H9 (cell line): Measurements from ENCODE around the gene YAP1. TPM values are rescaled to one million over a fixed set of nuclear protein-coding genes. Genes with fewer than 3 reads are reported as not detected.

Source experiments
- DNase-seq: peaks from one replicate; pipeline ENCODE4 v3.0.0-alpha.2; 2017
- H2AFZ ChIP-seq: one replicate; pipeline ENCODE4 v1.6.1; 2013; ENCODE audit warnings: mild to moderate bottlenecking, low read length, control low read depth, moderate library complexity
- H2AK5ac ChIP-seq: 2 replicates; pipeline ENCODE4 v1.6.1; 2013; ENCODE audit warnings: low read length, control low read depth, mixed read lengths; ENCODE audit not compliant: insufficient read length
- H2BK120ac ChIP-seq: one replicate; pipeline ENCODE4 v1.6.1; 2013; ENCODE audit warnings: low read depth, mild to moderate bottlenecking, low read length, control low read depth, inconsistent platforms; ENCODE audit not compliant: poor library complexity, severe bottlenecking
- H2BK12ac ChIP-seq: 2 replicates; pipeline ENCODE4 v1.6.1; 2013; ENCODE audit warnings: low read length, control low read depth, mixed read lengths, low read depth; ENCODE audit not compliant: insufficient read length
- H2BK15ac ChIP-seq: 2 replicates; pipeline ENCODE4 v1.6.1; 2013; ENCODE audit warnings: low read depth, low read length, control low read depth
- H2BK20ac ChIP-seq: one replicate; pipeline ENCODE4 v1.6.1; 2013; ENCODE audit warnings: low read depth, mild to moderate bottlenecking, low read length, control low read depth, inconsistent platforms; ENCODE audit not compliant: poor library complexity, severe bottlenecking
- H2BK5ac ChIP-seq: 2 replicates; pipeline ENCODE4 v1.6.1; 2013; ENCODE audit warnings: low read length, control low read depth, mixed read lengths; ENCODE audit not compliant: insufficient read length
- H3K14ac ChIP-seq: 2 replicates; pipeline ENCODE4 v1.6.1; 2013; ENCODE audit warnings: low read length, control low read depth; ENCODE audit not compliant: insufficient read depth
- H3K18ac ChIP-seq: 2 replicates; pipeline ENCODE4 v1.6.1; 2013; ENCODE audit warnings: low read depth, mild to moderate bottlenecking, mixed read lengths, low read length, control low read depth; ENCODE audit not compliant: insufficient read length
- H3K23ac ChIP-seq: 2 replicates; pipeline ENCODE4 v1.6.1; 2013; ENCODE audit warnings: low read length, control low read depth, mixed read lengths, low read depth; ENCODE audit not compliant: insufficient read length
- H3K23me2 ChIP-seq: 2 replicates; pipeline ENCODE4 v1.6.1; 2013; ENCODE audit warnings: low read depth, mild to moderate bottlenecking, mixed read lengths, low read length, control low read depth; ENCODE audit not compliant: insufficient read length, poor library complexity, severe bottlenecking
- H3K27ac ChIP-seq: 2 replicates; pipeline ENCODE4 v1.5.1; 2013; ENCODE audit warnings: low read length, control low read depth, mixed read lengths, low read depth; ENCODE audit not compliant: insufficient read length
- H3K27me3 ChIP-seq: 2 replicates; pipeline ENCODE4 v1.6.1; 2013; ENCODE audit warnings: low read length, control low read depth, inconsistent platforms; ENCODE audit not compliant: insufficient read depth
- H3K4ac ChIP-seq: 2 replicates; pipeline ENCODE4 v1.6.1; 2013; ENCODE audit warnings: low read depth, mild to moderate bottlenecking, control low read depth, inconsistent platforms, low read length, moderate library complexity
- H3K4me1 ChIP-seq: 2 replicates; pipeline ENCODE4 v1.6.1; 2013; ENCODE audit warnings: low read length, control low read depth, inconsistent platforms; ENCODE audit not compliant: insufficient read depth
- H3K4me2 ChIP-seq: 2 replicates; pipeline ENCODE4 v1.6.1; 2013; ENCODE audit warnings: low read length, control low read depth, mixed read lengths; ENCODE audit not compliant: insufficient read length, insufficient read depth
- H3K56ac ChIP-seq: 2 replicates; pipeline ENCODE4 v1.6.1; 2013; ENCODE audit warnings: low read depth, mild to moderate bottlenecking, mixed read lengths, low read length, control low read depth; ENCODE audit not compliant: insufficient read length
- H3K79me1 ChIP-seq: 2 replicates; pipeline ENCODE4 v1.6.1; 2013; ENCODE audit warnings: low read depth, mild to moderate bottlenecking, moderate library complexity, low read length, control low read depth, inconsistent platforms; ENCODE audit not compliant: insufficient read depth, poor library complexity, severe bottlenecking
- H3K79me2 ChIP-seq: 2 replicates; pipeline ENCODE4 v1.6.1; 2013; ENCODE audit warnings: low read length, control low read depth, inconsistent platforms; ENCODE audit not compliant: insufficient read depth
- H3K9ac ChIP-seq: 2 replicates; pipeline ENCODE4 v1.6.1; 2013; ENCODE audit warnings: low read length, control low read depth, mixed read lengths; ENCODE audit not compliant: insufficient read length; ENCODE audit errors: extremely low read depth
- H3K9me3 ChIP-seq: one replicate; pipeline ENCODE4 v1.6.1; 2013; ENCODE audit warnings: low read depth, low read length, inconsistent platforms; ENCODE audit not compliant: control insufficient read depth
- H3T11ph ChIP-seq: one replicate; pipeline ENCODE4 v1.6.1; 2013; ENCODE audit warnings: mild to moderate bottlenecking, low read length, control low read depth, inconsistent platforms
- H4K20me1 ChIP-seq: one replicate; pipeline ENCODE4 v1.6.1; 2013; ENCODE audit not compliant: control insufficient read depth, insufficient read length, insufficient read depth
- H4K5ac ChIP-seq: 2 replicates; pipeline ENCODE4 v1.6.1; 2013; ENCODE audit warnings: low read depth, mild to moderate bottlenecking, mixed read lengths, low read length, control low read depth; ENCODE audit not compliant: insufficient read length
- H4K8ac ChIP-seq: replicated peaks from 2 replicates; pipeline ENCODE4 v1.6.1; 2013; ENCODE audit warnings: low read length, control low read depth, mixed read lengths, low read depth; ENCODE audit not compliant: insufficient read length
- H4K91ac ChIP-seq: 2 replicates; pipeline ENCODE4 v1.6.1; 2013; ENCODE audit warnings: low read depth, mild to moderate bottlenecking, moderate library complexity, mixed read lengths, low read length, control low read depth; ENCODE audit not compliant: insufficient read length
- H3K27ac Mint-ChIP-seq, 3 experiments: 2 replicates in 2 of 3; 3 replicates in 1 of 3; pipeline ENCODE4 v1.8.0; 2020 to 2021; ENCODE audit warnings: mixed read lengths in 3 of 3, mild to moderate bottlenecking in 1 of 3, moderate library complexity in 1 of 3
- H3K27me3 Mint-ChIP-seq: 2 replicates; pipeline ENCODE4 v1.8.0; 2021; ENCODE audit warnings: low read depth, mild to moderate bottlenecking, moderate library complexity, mixed read lengths
- H3K36me3 Mint-ChIP-seq, 3 experiments: 2 replicates in 2 of 3; 3 replicates in 1 of 3; pipeline ENCODE4 v1.8.0; 2020 to 2021; ENCODE audit warnings: low read depth in 3 of 3, mixed read lengths in 3 of 3; ENCODE audit not compliant: insufficient read depth in 1 of 3
- H3K4me1 Mint-ChIP-seq, 2 experiments: 2 replicates each; pipeline ENCODE4 v1.8.0; 2020; ENCODE audit warnings: mixed read lengths in 2 of 2
- H3K4me3 Mint-ChIP-seq, 2 experiments: 2 replicates in 1 of 2; 3 replicates in 1 of 2; pipeline ENCODE4 v1.8.0; 2020 to 2021; ENCODE audit warnings: mild to moderate bottlenecking in 2 of 2, mixed read lengths in 2 of 2, moderate library complexity in 1 of 2
- H3K9me3 Mint-ChIP-seq, 2 experiments: 2 replicates in 1 of 2; 3 replicates in 1 of 2; pipeline ENCODE4 v1.8.0; 2020; ENCODE audit warnings: mild to moderate bottlenecking in 2 of 2, mixed read lengths in 2 of 2, moderate library complexity in 1 of 2
- CTCF ChIP-seq: fragments of 200-600 bp; sonication (generic); conservative IDR thresholded peaks from 3 replicates; pipeline ENCODE4 v1.8.0; 2021; ENCODE audit warnings: antibody characterized with exemption, mild to moderate bottlenecking
- WGBS: extraction: QIAGEN DNeasy Blood & Tissue Kit; methylation state at CpG from one replicate; pipeline ENCODE4 v1.1.7; 2013; ENCODE audit warnings: missing lambda C conversion rate, low lambda C conversion rate, mixed read lengths; ENCODE audit not compliant: insufficient read length; ENCODE audit errors: extremely low coverage; 5-methylcytosine and 5-hydroxymethylcytosine counted together
- total RNA-seq: library from RNA; stranded (reverse); gene quantifications from 2 replicates; pipeline ENCODE4 v1.2.1, GENCODE V29; 2021

Gene YAP1
- total RNA-seq, 1 experiment from 2014 or later: 124 TPM

GRCh38 chr11:102269927-102270326 is 159.7 kb downstream of the YAP1 start:
- no peak for TF ChIP-seq CTCF
- H4K91ac ChIP-seq: no peak overlapping the region
- no CpG with 5 or more reads among the region's 2 CpGs for WGBS
- H2BK120ac ChIP-seq: no peak overlapping the region
- H3K14ac ChIP-seq: no peak overlapping the region
- no peaks in the 10 kb centered on the region for H3K9me3 ChIP-seq
- no peak overlapping the region for H3K4ac ChIP-seq
- H3K9me3 Mint-ChIP-seq: peaks cover 3 to 5% of the 10 kb centered on the region in 2 experiments; a peak in 1 of 5 replicates
- H3K27ac ChIP-seq: no peak overlapping the region
- H4K5ac ChIP-seq: no peak overlapping the region
- peaks cover 0 to 5% (median 0%) of the 10 kb centered on the region in 3 experiments; a peak in 1 of 7 replicates for H3K36me3 Mint-ChIP-seq
- no peak overlapping the region for H2BK20ac ChIP-seq
- no peak overlapping the region for H2BK15ac ChIP-seq
- H2BK12ac ChIP-seq: no peak overlapping the region
- H3K79me1 ChIP-seq: no peaks in the 10 kb centered on the region
- no peaks in the 10 kb centered on the region for H3K27me3 ChIP-seq
- no peak overlapping the region for H3K27ac Mint-ChIP-seq
- DNase-seq: no peak
- no peak overlapping the region for H2AK5ac ChIP-seq
- H2AFZ ChIP-seq: no peak overlapping the region
- H3K4me1 ChIP-seq: no peaks in the 10 kb centered on the region; the same call in 1 of the 2 replicates
- peaks cover 14% of the 10 kb centered on the region for H3K27me3 Mint-ChIP-seq
- H3K9ac ChIP-seq: no peak overlapping the region
- H3K18ac ChIP-seq: no peak overlapping the region
- no peak overlapping the region for H3T11ph ChIP-seq
- H2BK5ac ChIP-seq: no peak overlapping the region
- no peaks in the 10 kb centered on the region for H3K79me2 ChIP-seq
- H4K20me1 ChIP-seq: no peaks in the 10 kb centered on the region
- H3K4me3 Mint-ChIP-seq: no peak overlapping the region
- H3K4me2 ChIP-seq: no peak overlapping the region
- no peak overlapping the region for H3K23ac ChIP-seq
- H3K4me1 Mint-ChIP-seq: peaks cover 27 to 34% of the 10 kb centered on the region in 2 experiments
- H3K23me2 ChIP-seq: peaks cover 10% of the 10 kb centered on the region
- no peak overlapping the region for H4K8ac ChIP-seq
- H3K56ac ChIP-seq: no peak overlapping the region
